ENCODE data around the gene PACS2. TPM values are rescaled to one million over a fixed set of nuclear protein-coding genes. Genes with fewer than 3 reads are reported as not detected.

Gene PACS2
- total RNA-seq, 3 donors from 2014 or later (not counting 1 experiment from before 2014, with no cell fraction given), result 58.4 to 76.5 (median 69.2) TPM

DNA sequence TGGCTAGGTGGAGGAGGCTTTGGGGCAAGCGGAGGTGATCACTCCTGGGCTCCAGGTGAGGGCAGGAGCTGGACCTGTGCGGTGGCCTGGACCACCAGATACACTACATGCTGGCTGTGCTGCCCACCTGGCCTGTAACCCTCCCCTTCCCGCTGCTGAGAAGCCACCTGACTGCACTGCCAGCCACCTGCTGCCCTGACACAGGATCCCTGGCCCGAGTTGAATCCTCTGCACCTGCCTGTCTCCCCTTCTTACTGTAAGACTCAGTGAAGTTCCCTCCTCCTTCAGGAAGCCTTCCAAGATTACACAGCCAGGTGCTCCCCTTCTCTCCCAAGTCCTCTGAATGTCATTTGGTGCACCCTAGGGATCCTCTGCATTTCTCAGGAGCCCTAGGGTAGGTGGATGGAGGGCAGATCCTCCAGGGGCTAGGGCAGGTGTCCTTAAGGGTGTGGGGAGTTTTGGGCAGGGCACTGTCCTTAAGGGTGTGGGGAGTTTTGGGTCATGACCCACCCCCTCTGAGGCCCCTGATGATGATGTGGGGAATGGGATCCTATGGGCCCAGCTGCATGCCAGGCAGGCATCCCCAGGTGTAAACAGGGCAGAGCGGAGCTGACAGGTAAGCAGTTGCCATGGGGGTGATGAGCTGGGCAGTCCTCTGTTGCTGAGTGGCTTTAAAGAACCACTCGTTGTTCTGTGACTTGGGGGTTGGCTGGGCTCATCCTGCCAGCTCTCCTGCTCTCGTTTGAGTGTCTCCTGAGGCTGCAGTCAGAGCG lies 98.4 kb downstream of the PACS2 start:
- Mint-ChIP-seq H3K4me3 (peak overlapping the region; percentile 45), H3K27me3 (ENCODE audit: low read depth in 2 of 2) (peaks cover 0 to 20% of the 10 kb centered on the region in 2 donors), H3K4me1 (peaks cover 0 to 5% of the 10 kb centered on the region in 2 donors), H3K27ac (no peak overlapping the region), H3K36me3 (no peaks in the 10 kb centered on the region), H3K9me3 (no peaks in the 10 kb centered on the region)
- H3K9me3 ChIP-seq (ENCODE audit: control insufficient read depth, insufficient read depth, low read length), result no peaks in the 10 kb centered on the region
- no peak overlapping the region for H3K27ac ChIP-seq (ENCODE audit: low read length)
- intact Hi-C loops (cut with micrococcal nuclease), result no loop called here
- no peak for ATAC-seq
- H3K4me3 ChIP-seq (ENCODE audit: low read length), result no peak overlapping the region
- DNase-seq, result no peak
- WGBS (ENCODE audit: insufficient coverage), result 88% methylated on average over 8 of the region's 8 CpGs
- peaks cover 27% of the 10 kb centered on the region for H3K4me1 ChIP-seq (ENCODE audit: control insufficient read depth, insufficient read depth, low read length)
- H3K27me3 ChIP-seq (ENCODE audit: control insufficient read depth, insufficient read depth, low read length), result peaks cover 24% of the 10 kb centered on the region
- H3K36me3 ChIP-seq (ENCODE audit: control insufficient read depth, insufficient read depth, low read length), result no peaks in the 10 kb centered on the region
- TF ChIP-seq, protein P1, sequence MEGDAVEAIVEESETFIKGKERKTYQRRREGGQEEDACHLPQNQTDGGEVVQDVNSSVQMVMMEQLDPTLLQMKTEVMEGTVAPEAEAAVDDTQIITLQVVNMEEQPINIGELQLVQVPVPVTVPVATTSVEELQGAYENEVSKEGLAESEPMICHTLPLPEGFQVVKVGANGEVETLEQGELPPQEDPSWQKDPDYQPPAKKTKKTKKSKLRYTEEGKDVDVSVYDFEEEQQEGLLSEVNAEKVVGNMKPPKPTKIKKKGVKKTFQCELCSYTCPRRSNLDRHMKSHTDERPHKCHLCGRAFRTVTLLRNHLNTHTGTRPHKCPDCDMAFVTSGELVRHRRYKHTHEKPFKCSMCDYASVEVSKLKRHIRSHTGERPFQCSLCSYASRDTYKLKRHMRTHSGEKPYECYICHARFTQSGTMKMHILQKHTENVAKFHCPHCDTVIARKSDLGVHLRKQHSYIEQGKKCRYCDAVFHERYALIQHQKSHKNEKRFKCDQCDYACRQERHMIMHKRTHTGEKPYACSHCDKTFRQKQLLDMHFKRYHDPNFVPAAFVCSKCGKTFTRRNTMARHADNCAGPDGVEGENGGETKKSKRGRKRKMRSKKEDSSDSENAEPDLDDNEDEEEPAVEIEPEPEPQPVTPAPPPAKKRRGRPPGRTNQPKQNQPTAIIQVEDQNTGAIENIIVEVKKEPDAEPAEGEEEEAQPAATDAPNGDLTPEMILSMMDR (IDR thresholded peaks at IDR 0.05), result no peak

DNA sequence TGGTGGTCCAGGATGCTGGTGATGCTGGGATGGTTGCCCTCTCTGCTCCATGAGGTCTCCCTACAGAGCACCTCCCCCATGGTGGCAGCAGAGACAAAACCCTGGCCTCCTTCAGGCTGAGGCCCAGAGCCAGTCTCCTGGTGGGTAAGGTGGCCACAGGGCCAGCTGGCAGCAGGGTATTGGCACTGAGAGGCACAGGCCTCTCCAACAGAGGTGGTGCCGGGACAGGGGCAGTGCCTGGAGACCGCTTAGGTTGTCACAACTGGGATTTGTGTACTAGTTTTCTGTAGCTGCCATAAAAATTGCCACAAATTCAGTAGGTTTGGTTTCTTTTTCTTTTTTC lies 99.0 kb downstream of the PACS2 start:
- H3K36me3 ChIP-seq (ENCODE audit: control insufficient read depth, insufficient read depth, low read length), result no peaks in the 10 kb centered on the region
- Mint-ChIP-seq H3K36me3 (no peaks in the 10 kb centered on the region), H3K4me3 (peak overlapping the region; percentile 21), H3K27me3 (ENCODE audit: low read depth in 2 of 2) (peaks cover 0 to 20% of the 10 kb centered on the region in 2 donors), H3K9me3 (no peaks in the 10 kb centered on the region), H3K4me1 (peaks cover 0 to 7% of the 10 kb centered on the region in 2 donors), H3K27ac (no peak overlapping the region)
- H3K4me3 ChIP-seq (ENCODE audit: low read length), result no peak overlapping the region
- intact Hi-C loops (cut with micrococcal nuclease), result no loop called here
- H3K4me1 ChIP-seq (ENCODE audit: control insufficient read depth, insufficient read depth, low read length), result peaks cover 29% of the 10 kb centered on the region
- H3K27ac ChIP-seq (ENCODE audit: low read length), result no peak overlapping the region
- ATAC-seq (no peak), DNase-seq (no peak)
- TF ChIP-seq, protein P1 (IDR thresholded peaks at IDR 0.05), result no peak
- WGBS (ENCODE audit: insufficient coverage), result 98% methylated on average over 2 of the region's 2 CpGs
- H3K27me3 ChIP-seq (ENCODE audit: control insufficient read depth, insufficient read depth, low read length), result peaks cover 24% of the 10 kb centered on the region
- no peaks in the 10 kb centered on the region for H3K9me3 ChIP-seq (ENCODE audit: control insufficient read depth, insufficient read depth, low read length)

DNA sequence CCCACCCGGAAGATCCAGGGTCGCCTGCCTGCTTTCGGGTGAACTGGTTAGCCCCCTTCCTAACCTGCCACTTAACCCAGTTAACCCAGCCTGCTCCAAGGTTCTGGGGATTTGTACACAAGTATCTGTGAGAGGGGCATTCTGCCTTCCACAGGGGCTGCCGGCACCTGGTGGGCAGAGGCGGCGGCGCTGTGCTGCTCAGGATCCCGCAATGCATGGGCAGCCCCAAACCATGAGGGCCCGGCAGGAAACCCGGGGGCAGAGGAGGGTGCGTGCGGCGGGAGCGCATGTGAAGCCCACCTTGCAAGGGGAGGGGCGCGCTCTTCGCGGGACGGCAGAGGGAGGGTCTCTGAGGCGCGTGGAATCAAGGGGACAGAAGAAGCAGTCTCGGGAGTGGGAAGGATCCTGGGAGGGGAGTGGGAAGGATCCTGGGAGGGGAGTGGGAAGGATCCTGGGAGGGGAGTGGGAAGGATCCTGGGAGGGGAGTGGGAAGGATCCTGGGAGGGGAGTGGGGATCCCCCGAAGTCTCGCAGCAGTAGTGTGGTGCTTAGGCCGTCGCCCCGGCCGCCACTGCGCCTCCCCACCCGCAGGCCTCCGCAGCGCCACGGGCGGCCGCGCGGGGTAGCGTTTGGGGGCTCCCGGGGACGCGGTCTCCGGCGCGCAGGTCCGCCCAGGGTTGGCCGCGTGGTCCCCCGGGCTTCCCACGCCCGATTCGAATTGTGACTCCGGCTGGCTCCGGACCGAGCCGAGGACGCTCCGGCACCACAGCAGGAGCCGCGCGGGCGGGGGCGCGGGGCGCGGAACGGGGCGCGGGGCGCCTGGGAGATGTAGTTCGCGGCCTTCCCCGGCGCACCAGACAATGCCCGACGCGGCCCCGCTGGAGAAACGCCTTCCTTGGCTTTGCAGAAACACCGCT lies 100.2 kb downstream of the PACS2 start:
- intact Hi-C loops (cut with micrococcal nuclease), result loop anchor here (5.0 kb wide), 1 partner anchor 42 kb away; no protein-coding TSS in a partner anchor
- H3K4me1 ChIP-seq (ENCODE audit: control insufficient read depth, insufficient read depth, low read length), result peaks cover 39% of the 10 kb centered on the region
- H3K4me3 ChIP-seq (ENCODE audit: low read length), result peak overlapping the region; percentile 16
- WGBS (ENCODE audit: insufficient coverage), result 7% methylated on average over 79 of the region's 79 CpGs
- Mint-ChIP-seq H3K27me3 (ENCODE audit: low read depth in 2 of 2) (peaks cover 0 to 20% of the 10 kb centered on the region in 2 donors), H3K36me3 (no peaks in the 10 kb centered on the region), H3K27ac (peak overlapping the region in 1 of 2 donors; percentile 24), H3K9me3 (no peaks in the 10 kb centered on the region), H3K4me3 (peak overlapping the region; percentile 70), H3K4me1 (peaks cover 0 to 14% of the 10 kb centered on the region in 2 donors)
- ATAC-seq (peak; percentile 83 to 85 (median 85)), DNase-seq (peak; percentile 63 to 78)
- TF ChIP-seq, protein P1 (IDR thresholded peaks at IDR 0.05), result peak; percentile 91
- no peak overlapping the region for H3K27ac ChIP-seq (ENCODE audit: low read length)
- H3K27me3 ChIP-seq (ENCODE audit: control insufficient read depth, insufficient read depth, low read length), result peaks cover 24% of the 10 kb centered on the region
- no peaks in the 10 kb centered on the region for H3K9me3 ChIP-seq (ENCODE audit: control insufficient read depth, insufficient read depth, low read length)
- no peaks in the 10 kb centered on the region for H3K36me3 ChIP-seq (ENCODE audit: control insufficient read depth, insufficient read depth, low read length)
